Left cardiac atrium (tissue), 4 donors: ENCODE results near the gene RBM10. TPM values are rescaled to one million over a fixed set of nuclear protein-coding genes. Genes with fewer than 3 reads are reported as not detected.

Source experiments
- ATAC-seq, 2 donors: fragments of 200-7000 bp; cut with Tn5 transposase; one replicate each; pipeline ENCODE4 v1.9.1; 2020; ENCODE audit warnings: mild to moderate bottlenecking in 2 of 2, moderate library complexity in 2 of 2
- DNase-seq: peaks from one replicate; pipeline ENCODE4 v3.0.0-alpha.2; 2020
- intact Hi-C, 2 donors: fragments of 100-400 bp; cut with DNase I; formaldehyde crosslinking; loops; one replicate each; pipeline versions ENCODE4 v1.14.1 to v1.15.1; 2022 to 2023
- total RNA-seq, 2 donors: library from RNA; stranded (reverse); fragmentation: NEBNext Ultra II Directional; extraction: Animal tissue kit (Norgen Biotek cat#: 25700); gene quantifications; one replicate each; pipeline ENCODE4 v1.2.1, GENCODE V29; 2021
- donor health status: DM: no; HTN: yes; CAD: no.
- donor health status: DM: no; HTN: yes; CAD: no; lungs with severe emphysema.
- donor health status: DM: yes; HTN: yes; CAD: no.
- donor health status: Dilated cardiomyopathy.

The RBM10 gene
- total RNA-seq, 2 donors from 2014 or later = 22.1 to 23.9 TPM

- DNase-seq (no peak), ATAC-seq (no peak)
- intact Hi-C loops = no loop called here
These were observed 1.3 kb downstream of the RBM10 start for GRCh38 chrX:47146121-47146935.

DNA sequence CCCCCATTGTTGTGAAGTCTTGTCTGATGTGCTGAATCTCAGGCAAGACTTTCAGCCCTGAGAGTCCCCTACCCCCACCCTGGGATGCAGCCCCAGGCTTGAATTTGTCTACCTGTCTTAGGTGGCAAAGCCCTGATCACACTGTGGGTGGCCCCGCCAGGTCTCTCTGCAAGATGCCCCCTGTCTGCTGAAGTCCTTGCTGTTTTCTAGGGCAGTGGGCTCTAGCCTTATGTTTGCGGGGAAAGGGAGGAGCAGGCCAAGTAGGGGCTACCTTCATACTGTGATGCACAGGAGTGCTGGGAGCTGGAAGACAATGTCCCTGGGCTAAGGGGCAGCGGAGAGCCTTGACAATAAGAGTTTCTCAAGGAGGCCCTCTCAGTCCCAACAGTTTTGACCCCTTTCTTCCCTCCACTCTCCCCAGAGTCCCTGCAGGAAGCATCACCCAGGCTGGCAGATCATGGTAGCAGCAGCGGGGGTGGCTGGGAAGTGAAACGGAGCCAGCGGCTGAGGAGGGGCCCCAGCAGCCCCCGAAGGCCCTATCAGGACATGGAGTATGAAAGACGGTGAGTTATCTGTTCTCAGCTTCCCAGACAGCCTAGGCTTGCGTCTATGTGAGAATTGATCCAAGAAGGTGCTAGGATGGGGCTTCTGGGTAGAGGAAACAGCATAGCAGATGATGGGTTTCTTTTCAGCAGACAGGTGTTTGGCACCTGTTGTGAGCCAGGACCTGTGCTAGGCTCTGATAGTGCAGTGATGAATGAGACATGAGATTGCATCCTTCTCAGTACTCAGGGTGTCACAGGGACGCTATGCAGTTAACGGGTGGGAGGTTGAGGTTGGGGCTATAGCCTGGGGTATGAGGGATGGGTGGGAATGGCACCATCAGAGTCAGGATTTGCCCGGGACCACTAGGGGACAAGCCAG is 2.2 kb downstream of the RBM10 start:
- ATAC-seq = no peak
- intact Hi-C loops = no loop called here
- DNase-seq = no peak

GRCh38 chrX:47148946-47149345 is 3.9 kb downstream of the RBM10 start:
- ATAC-seq (no peak), DNase-seq (no peak)
- intact Hi-C loops = no loop called here

GRCh38 chrX:47151435-47151834 is 6.4 kb downstream of the RBM10 start:
- DNase-seq (no peak), ATAC-seq (no peak)
- intact Hi-C loops = no loop called here

DNA sequence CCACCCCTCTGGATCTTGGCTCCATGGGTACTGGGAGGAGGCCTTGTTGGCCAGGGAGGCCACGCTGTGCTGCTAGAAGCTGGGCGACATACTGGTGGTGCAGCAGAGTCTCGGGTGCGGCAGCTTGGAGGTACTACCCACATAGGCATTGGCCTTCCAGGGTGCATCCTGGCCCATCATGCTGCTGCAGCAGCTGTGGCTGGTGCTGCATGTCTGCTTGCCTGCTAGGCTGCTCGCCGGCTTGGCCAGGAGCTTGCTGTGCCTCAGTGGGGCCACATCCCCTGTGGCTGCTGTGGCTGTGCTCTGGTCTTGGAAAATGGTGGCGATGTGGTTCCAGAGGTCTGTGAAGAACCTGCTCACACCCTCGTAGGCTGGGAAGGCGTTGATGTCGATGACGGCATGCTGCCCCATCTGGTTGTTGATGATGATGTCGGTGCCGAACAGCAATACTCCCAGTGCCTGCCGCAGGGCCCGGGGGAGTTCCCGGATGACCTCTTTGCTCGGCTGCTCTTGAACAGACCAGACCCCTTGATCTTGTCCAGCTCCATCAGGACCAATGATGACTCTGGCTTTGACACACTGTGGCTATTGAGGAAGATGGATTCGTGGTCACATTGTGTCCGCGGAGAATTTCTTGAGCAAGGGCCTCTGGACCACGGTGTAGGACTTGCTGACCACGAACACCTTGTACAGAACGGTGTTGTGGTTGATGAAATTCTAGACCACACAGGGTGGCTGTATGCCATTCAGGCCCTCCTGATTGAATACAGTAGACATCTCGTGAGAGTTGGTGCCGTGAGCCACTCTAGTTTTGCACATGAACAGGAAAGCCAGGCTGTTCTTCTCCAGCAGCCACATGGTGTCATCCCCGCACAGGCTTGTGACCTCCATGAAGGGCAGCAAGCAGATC is 11.8 kb downstream of the RBM10 start:
- intact Hi-C loops = no loop called here
- no peak for DNase-seq
- ATAC-seq = peak in 1 of 2 donors; percentile 23

- DNase-seq (no peak), ATAC-seq (no peak)
- intact Hi-C loops = no loop called here
These were observed 13.1 kb downstream of the RBM10 start for GRCh38 chrX:47158131-47158530.

- ATAC-seq (no peak), DNase-seq (no peak)
- intact Hi-C loops = no loop called here
These were observed 13.8 kb downstream of the RBM10 start for GRCh38 chrX:47158781-47159180.

GRCh38 chrX:47160781-47161180 is 15.8 kb downstream of the RBM10 start:
- DNase-seq = no peak
- no peak for ATAC-seq

DNA sequence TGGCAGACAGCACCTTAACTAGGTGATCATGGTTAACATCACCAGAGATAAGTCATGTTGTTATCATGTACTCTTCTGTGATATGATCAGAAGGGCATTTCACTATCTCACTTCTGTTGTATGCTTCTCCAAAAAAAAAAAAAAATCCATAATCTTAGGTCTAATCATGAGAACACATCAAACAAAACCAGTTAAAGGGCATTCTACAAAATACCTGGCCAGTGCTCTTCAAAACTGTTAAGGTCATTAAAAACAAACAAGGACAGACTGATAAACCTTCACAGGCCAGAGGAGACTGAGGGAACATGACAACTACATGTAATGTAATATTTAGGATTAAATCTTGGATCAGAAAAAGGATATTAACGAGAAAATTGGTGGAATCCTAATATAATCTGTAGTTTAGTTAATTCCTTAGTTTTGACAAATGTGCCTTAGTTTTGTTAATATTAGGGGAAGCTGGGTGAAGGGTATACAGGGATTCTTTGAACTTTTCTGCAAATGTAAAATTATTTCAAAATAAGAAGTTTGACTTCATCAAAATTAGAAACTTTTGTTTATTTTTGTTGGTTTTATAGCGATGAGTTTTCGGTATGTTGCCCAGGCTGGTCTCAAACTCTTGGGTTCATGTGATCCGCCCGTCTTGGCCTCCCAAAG is 18.0 kb downstream of the RBM10 start:
- intact Hi-C loops = no loop called here
- ATAC-seq = no peak
- DNase-seq = no peak

More at GRCh38 chrX:47160781-47161180, 15.8 kb downstream of the RBM10 start:
- intact Hi-C loops = no loop called here

GRCh38 chrX:47164420-47164819 is 19.4 kb downstream of the RBM10 start:
- DNase-seq (no peak), ATAC-seq (no peak)
- intact Hi-C loops = no loop called here

GRCh38 chrX:47166126-47166525 is 21.1 kb downstream of the RBM10 start:
- ATAC-seq (no peak), DNase-seq (no peak)
- intact Hi-C loops = no loop called here

DNA sequence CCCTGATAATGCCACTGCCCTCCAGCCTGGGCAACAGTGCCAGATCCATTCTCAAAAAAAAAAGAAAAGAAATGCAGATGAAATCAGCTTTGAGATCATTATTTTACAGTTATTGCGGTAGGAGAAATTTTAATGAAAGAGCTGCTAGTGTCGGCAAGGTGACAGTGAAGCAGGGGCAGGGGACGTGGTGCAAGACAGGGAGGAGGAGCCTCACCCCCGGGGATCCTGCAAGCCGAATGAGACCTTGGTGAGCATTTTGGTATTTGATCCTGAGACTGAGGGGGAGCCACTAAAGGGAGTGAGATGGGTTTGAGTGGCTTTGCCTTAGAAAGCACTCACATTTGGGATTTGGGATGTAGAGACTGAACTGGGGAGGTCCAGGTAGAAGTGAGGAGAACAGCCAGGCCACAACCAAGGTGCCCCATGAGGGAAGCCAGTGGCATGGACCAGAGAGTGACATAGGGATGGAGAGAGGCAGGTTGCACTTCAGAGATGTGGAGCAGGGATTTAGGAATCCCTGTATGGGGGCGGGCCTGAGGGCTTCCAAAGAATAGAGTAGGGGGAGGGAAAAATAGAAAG is 23.6 kb downstream of the RBM10 start:
- intact Hi-C loops = no loop called here
- no peak for ATAC-seq
- DNase-seq = no peak

GRCh38 chrX:47169273-47169672 is 24.3 kb downstream of the RBM10 start:
- intact Hi-C loops = no loop called here

GRCh38 chrX:47169726-47170515 is 24.9 kb downstream of the RBM10 start:
- DNase-seq (peak; percentile 57), ATAC-seq (peak; percentile 87 to 90)
- intact Hi-C loops = no loop called here

More at GRCh38 chrX:47169273-47169672, 24.3 kb downstream of the RBM10 start:
- peak; percentile 16 for DNase-seq
- no peak for ATAC-seq

DNA sequence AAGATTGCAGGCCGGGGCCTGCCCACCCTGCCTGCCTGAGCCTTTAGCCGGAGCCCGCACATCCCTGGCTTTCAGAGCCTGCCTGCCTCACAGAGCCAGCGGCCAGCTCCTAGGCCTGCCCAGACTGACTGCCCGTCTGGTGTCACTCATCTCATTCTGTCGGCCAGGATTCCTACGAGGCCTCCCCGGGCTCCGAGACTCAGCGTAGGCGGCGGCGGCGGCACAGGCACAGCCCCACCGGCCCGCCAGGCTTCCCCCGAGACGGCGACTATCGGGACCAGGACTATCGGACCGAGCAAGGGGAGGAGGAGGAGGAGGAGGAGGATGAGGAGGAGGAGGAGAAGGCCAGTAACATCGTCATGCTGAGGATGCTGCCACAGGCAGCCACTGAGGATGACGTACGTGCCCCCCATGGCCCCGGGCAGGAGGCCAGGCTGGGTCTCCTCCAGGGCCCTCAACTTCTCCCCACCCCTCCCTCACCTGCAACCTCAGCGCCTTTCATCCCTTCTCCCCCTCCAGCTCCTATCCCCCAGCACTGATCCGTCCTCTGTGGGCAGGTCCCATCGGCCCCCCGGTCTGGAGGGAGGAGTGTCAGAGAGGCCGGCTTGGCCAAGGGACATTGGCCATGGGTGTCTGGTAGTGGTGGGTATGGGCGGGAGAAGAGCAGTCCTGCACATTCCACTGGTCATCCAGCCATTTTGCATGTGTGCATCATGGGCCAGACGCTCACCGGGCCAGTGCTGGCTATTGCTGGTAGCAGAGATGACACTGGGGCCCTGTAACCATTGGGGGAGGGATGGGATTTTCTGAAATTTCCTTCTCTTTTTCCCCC is 26.1 kb downstream of the RBM10 start:
- ATAC-seq (no peak), DNase-seq (no peak)
- intact Hi-C loops = no loop called here

DNA sequence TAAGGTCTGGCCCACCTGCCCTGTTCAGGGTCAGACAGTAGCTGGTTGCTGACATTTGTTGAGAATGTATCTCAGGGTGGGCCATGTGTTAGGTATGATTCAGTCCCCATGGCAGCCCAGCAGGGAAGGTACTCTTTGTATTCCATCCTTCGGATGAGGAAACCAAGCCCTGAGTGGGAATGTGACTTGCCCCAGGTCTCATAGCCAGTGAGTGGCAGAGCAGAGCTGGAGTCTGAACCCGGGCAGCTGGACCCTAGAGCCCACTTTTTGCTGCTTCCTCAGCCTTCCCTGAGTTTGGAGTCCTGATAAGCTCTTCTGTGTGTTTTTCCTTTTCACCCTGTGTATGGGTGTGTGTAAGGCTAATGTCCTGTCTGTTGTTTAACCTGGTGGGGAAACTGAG is 27.0 kb downstream of the RBM10 start:
- no peak for DNase-seq
- no peak for ATAC-seq
- intact Hi-C loops = no loop called here

DNA sequence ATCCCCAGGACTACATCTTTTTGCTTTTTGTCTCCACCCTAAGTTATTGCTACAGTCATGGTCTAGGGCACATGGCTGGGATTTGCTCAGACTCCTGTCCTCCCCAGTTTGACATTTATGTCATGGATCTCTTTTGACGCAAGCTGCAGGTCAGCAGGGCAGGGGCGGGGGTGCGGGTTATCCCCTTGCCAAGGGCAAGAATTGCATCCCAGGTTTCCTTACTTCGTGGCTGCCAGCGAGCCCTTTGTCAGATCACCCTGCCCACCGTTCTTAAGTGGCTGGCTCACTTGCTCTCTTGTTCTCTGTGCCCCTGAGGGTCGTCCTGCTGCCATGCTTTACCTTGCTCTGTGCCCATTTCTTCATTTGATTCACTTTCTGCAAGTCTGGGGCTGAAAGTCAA is 27.5 kb downstream of the RBM10 start:
- intact Hi-C loops = no loop called here
- no peak for ATAC-seq
- no peak for DNase-seq
